Measurements from ENCODE around the gene MED12L.

MED12L gene

GRCh38 chr3:151303751-151304150 is 218.3 kb downstream of the MED12L start:
- TF ChIP-seq CTCF (IDR thresholded peaks at IDR 0.05; ENCODE audit: borderline replicate concordance, insufficient read depth, low read depth, low read length): no peak
- no peak overlapping the region for H3K4me3 ChIP-seq (ENCODE audit: low read depth, low read length)

- no peak for TF ChIP-seq CTCF (IDR thresholded peaks at IDR 0.05; ENCODE audit: borderline replicate concordance, insufficient read depth, low read depth, low read length)
- no peak overlapping the region for H3K4me3 ChIP-seq (ENCODE audit: low read depth, low read length)
Measured at GRCh38 chr3:151305060-151305774, 219.8 kb downstream of the MED12L start.

GRCh38 chr3:151305775-151306151 is 220.3 kb downstream of the MED12L start:
- no peak for TF ChIP-seq CTCF (IDR thresholded peaks at IDR 0.05; ENCODE audit: borderline replicate concordance, insufficient read depth, low read depth, low read length)
- no peak overlapping the region for H3K4me3 ChIP-seq (ENCODE audit: low read depth, low read length)

- H3K4me3 ChIP-seq (ENCODE audit: low read depth, low read length): no peak overlapping the region
- TF ChIP-seq CTCF (IDR thresholded peaks at IDR 0.05; ENCODE audit: borderline replicate concordance, insufficient read depth, low read depth, low read length): no peak
Measured at GRCh38 chr3:151306168-151306810, 220.8 kb downstream of the MED12L start.

GRCh38 chr3:151307131-151307530 is 221.7 kb downstream of the MED12L start:
- no peak for TF ChIP-seq CTCF (IDR thresholded peaks at IDR 0.05; ENCODE audit: borderline replicate concordance, insufficient read depth, low read depth, low read length)
- no peak overlapping the region for H3K4me3 ChIP-seq (ENCODE audit: low read depth, low read length)

GRCh38 chr3:151307583-151308488 is 222.4 kb downstream of the MED12L start:
- H3K4me3 ChIP-seq (ENCODE audit: low read depth, low read length): no peak overlapping the region
- TF ChIP-seq CTCF (IDR thresholded peaks at IDR 0.05; ENCODE audit: borderline replicate concordance, insufficient read depth, low read depth, low read length): no peak
